ENCODE measurements around the gene LORICRIN. TPM values are rescaled to one million over a fixed set of nuclear protein-coding genes. Genes with fewer than 3 reads are reported as not detected.

LORICRIN gene
- total RNA-seq, 1 donor from 2014 or later, result not detected

DNA sequence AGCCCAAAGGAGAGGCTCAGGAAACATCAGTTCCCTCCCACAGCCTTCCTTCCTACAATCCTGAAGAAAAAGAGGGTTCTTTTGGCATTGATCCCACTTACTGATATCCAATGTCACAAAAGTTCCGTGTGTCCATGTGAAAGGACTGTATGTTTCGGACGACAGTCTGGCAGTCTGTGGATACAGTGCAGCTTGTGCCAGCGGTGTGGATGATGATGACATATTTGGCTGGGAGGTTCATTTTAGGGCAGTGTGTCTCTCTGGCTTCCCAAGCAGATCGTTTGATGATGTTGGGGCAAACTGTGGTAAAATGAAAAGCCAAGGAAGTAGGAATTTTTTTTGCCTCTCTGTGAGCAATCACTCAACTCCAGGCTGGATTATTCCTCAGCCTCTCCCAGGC lies 42.8 kb downstream of the LORICRIN start:
- DNase-seq (ENCODE audit: low read depth, low spot score), result no peak

DNA sequence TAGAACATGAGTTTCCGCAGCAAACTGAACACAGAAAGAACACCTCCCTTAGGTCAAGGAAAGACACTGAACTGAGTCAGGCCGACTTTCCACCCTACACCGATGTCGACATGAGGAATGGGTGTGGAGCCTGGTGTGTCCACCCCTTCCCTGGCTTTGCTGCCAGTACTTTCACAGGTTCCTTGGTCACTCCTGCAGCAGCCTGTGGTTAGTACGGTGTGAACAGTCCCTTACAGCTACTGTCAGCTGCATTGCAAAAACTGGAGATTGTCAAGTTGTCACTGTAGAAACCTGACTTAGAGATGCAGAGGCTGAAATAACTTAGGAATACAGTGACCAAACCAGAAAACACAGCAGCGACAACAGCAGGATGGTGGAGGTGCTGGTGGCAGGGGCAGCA lies 46.2 kb downstream of the LORICRIN start:
- DNase-seq (ENCODE audit: low read depth, low spot score), result no peak

DNA sequence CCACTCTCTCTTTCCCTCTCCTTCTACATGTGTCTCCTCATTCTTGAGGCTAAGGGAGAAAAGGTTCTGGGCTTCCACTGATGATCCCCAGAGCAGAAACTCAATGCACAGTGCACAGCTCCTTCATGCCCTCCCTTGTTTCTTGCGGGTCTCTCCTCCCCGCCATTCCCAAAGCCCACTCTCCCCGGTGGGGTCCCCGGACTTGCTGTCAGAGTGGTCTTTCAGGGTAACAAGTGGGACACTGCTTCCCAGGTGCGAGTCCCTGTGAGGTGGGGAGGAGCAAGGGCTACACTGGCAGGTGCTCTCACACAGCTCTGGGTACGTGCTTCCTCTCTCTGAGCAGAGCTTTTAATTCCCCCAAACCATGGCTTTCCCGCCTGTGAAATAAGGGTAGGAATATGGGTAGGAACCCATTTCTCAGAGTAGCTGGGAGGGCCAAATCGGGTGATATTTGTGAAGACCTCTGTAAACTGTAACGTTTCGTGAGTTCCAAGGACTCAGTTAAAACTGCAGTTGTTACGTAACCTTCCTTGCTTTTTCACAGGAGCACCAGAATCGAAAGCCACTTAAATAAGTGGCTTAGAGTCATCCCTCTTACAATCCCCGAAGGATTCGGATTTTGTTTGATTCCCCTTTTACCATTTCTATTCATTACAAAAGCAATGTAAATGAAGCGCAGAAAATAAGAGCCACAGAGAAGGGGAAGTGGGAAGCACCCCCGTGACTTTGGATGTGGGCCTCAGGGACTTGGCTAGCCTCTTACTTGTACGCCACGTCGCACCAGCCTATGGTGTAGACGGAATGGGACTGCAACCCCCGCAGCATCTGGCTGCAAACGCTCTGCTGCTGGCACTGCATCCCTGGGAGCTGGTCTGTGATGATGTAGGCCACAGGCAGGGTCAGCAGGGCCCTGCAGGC lies 47.1 kb downstream of the LORICRIN start:
- DNase-seq (ENCODE audit: low read depth, low spot score), result no peak

DNA sequence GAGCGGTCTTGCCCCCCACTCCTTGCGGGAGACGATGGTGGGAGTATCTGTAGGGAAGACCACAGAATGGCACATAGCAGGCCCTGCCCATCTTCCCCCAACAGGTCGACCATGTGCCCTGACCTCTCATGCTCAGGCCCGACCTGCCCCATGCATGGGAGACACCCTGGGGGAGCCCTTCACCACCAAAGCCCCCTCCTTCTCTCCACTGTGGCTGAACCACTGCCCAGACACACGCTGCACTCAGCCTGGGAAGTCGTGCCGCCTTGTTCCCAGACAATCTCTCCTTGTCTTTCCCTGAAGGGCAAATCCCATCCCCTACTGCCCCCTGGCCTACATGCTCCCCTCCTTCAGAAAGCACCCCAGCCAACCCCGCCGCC lies 47.7 kb downstream of the LORICRIN start:
- no peak for DNase-seq (ENCODE audit: low read depth, low spot score)

DNA sequence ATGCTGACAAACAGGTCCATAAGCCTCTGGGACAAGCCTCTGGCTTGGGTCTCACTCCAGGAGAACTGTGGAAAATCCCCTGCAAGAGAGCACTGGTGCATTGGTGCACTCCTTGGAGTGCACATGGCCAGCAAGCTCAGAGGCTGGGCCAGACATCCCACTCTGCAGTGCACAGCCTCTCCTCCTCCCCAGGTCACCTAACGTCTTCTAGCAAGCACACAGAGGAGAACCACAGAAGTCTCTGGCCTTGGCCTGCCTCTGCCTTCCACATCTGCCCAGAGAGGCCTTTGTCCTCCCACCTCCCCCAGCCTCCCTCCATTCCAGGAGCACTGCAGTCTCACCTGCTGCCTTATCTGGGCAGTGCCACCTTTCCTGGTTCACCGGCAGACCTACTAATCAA lies 49.1 kb downstream of the LORICRIN start:
- no peak for DNase-seq (ENCODE audit: low read depth, low spot score)

DNA sequence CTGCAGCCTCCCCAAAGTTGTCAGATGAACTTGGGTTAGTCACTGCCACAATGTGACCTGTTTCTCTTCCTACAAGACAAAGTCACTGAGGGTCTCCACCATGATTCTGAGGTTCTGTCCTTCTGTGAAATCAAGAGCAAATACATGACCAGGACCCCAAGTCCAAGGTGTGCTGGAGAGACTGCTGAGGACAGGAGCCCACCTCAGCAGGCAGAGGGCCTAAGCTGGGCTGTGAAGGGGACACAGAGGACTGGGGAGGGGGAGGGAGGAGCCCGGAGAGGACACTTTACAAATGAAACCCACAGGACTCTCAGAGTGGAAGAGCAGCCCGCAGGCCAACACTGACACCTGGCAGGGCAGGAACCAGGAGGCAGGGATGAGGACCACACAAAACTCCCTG lies 50.0 kb downstream of the LORICRIN start:
- no peak for DNase-seq (ENCODE audit: low read depth, low spot score)

DNA sequence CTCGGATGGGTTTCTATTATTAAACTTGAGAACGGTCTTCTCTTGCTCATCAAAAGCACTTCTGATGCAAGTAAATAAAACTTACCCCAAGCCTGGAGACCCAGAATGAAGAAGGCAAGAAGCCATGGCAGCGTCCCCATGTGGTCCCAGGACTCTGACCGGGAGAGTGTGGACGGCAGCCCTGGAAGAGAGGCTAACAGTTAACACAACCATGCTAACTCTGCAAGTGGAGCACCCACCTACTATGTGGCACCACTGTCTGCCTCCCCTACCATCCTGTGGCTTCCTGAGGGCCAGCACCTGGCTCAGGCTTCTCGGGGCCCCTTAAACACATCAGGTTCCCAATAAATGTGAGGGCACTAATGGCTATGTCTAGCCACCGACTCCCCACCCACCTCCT lies 51.0 kb downstream of the LORICRIN start:
- DNase-seq (ENCODE audit: low read depth, low spot score), result no peak

Other genes with a start within 250 kb of the LORICRIN start
- not detected in 2 replicates for gene SPRR1B, start 228.5 kb upstream of the LORICRIN start, total RNA-seq
- gene SPRR2D, start 218.6 kb upstream of the LORICRIN start, total RNA-seq, result not detected in 2 replicates
- not detected in 2 replicates for gene SPRR2A, start 202.2 kb upstream of the LORICRIN start, total RNA-seq
- gene SPRR2B, start 188.1 kb upstream of the LORICRIN start, total RNA-seq, result not detected in 2 replicates
- not detected in 2 replicates for gene SPRR2E, start 165.2 kb upstream of the LORICRIN start, total RNA-seq
- gene SPRR2F, start 146.2 kb upstream of the LORICRIN start, total RNA-seq, result not detected in 2 replicates
- not detected in 2 replicates for gene SPRR2G, start 108.8 kb upstream of the LORICRIN start, total RNA-seq
- not detected in 2 replicates for gene LELP1, start 56.3 kb upstream of the LORICRIN start, total RNA-seq
- not detected in 2 replicates for gene PRR9, start 42.1 kb upstream of the LORICRIN start, total RNA-seq
- gene PGLYRP3, start 53.3 kb downstream of the LORICRIN start, total RNA-seq, result not detected in 2 replicates
- not detected in 2 replicates for gene PGLYRP4, start 89.2 kb downstream of the LORICRIN start, total RNA-seq
- gene S100A9, start 98.2 kb downstream of the LORICRIN start, total RNA-seq, result 0.13 and 0.95 TPM in 2 replicates
- gene S100A12, start 115.9 kb downstream of the LORICRIN start, total RNA-seq, result not detected in 2 replicates
- gene S100A8, start 131.4 kb downstream of the LORICRIN start, total RNA-seq, result not detected in 2 replicates
- not detected in 2 replicates for gene S100A7A, start 156.8 kb downstream of the LORICRIN start, total RNA-seq
- gene S100A7, start 201.0 kb downstream of the LORICRIN start, total RNA-seq, result not detected in 2 replicates

All from pulmonary artery endothelial cell (primary cell).